ENCODE data around the gene TAS1R2. TPM values are rescaled to one million over a fixed set of nuclear protein-coding genes. Genes with fewer than 3 reads are reported as not detected.

TAS1R2 gene
- total RNA-seq (not detected), polyA plus RNA-seq (not detected)
- long read RNA-seq, donor 1 = 0 reads
- long read RNA-seq, donor 2 = 0 reads
- long read RNA-seq, donor 3 = 0 reads

- intact Hi-C loops (cut with DNase I) = no loop called here
- Histone ChIP-seq H3K27ac (no peak within 1 kb of the TSS), H3K9me3 (no peaks in the 10 kb centered on the region), H3K4me3 (no peak within 1 kb of the TSS), H3K36me3 (no peaks in the 10 kb centered on the region), H3K4me1 (ENCODE audit: insufficient read depth) (no peaks in the 10 kb centered on the region), H3K27me3 (no peaks in the 10 kb centered on the region)
- no peak for TF ChIP-seq CTCF (IDR thresholded peaks at IDR 0.05)
- no peak for DNase-seq
- WGBS, 3 donors = 63 to 76% (median 73%) methylated on average over 4 of the region's 4 CpGs
Observed at GRCh38 chr1:18859560-18859959, at the start of gene TAS1R2. TAS1R2 (minus strand) TSS chr1:18859660; CDS start chr1:18859660, 0 bp downstream.

DNA sequence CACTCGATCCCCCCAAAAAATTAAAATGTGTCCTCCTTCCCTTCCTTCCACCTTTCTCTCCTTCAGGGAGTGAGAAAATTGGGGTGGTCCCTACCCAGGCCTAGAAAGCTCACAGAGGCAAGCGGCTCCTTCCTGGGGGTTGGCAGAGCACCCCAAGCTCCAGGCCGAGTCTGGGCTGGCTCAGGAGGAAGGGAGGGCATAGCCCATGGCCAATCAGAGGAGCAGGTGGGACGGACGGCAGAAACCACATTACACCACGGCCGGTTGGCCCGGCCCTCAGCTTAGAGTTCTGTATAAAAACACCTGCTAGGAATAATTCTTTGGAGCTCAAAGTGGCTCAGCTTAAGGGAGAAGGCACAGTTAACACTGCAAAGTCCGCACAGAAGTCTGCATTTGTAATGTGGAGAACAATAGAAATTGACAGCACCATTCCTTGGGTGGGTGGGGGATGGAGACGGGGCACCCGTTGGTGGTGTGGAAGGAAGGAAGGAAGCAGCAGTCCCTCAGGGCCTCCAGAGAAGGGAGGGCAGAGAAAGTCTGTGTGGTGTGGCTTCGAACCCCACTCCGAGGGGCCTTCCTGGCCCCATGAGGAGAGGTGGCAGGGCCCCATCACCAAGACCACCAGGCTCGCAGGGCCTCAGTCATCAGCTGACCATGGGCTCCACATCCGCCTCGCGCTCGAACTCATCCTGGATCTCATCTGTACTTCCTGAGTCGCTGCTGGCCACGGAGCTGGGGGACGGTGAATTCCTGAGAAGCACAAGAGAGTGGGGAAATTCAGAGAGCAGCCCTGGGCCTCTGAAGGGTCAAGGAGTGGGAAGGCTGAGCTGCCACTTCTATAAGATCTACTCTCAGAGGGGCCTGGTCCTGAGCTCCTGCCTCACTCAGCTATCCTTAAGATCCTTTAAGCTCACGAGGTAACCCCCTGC is 48.7 kb upstream of the TAS1R2 start:
- Histone ChIP-seq H3K27me3 (no peaks in the 10 kb centered on the region), H3K27ac (no peak overlapping the region), H3K9me3 (no peaks in the 10 kb centered on the region), H3K4me1 (ENCODE audit: insufficient read depth) (peaks cover 3% of the 10 kb centered on the region), H3K36me3 (no peaks in the 10 kb centered on the region), H3K4me3 (no peak overlapping the region)
- WGBS, 3 donors = 69 to 73% (median 73%) methylated on average over 22 of the region's 22 CpGs
- no peak for DNase-seq
- no peak for TF ChIP-seq EP300 (IDR thresholded peaks at IDR 0.05)
- TF ChIP-seq CTCF (IDR thresholded peaks at IDR 0.05) = no peak
- TF ChIP-seq POLR2A (IDR thresholded peaks at IDR 0.05) = no peak
- intact Hi-C loops (cut with DNase I) = loop anchor here (5.0 to 10.0 kb wide), 5 partner anchors 47 to 337 kb away; partner anchors contain the start of gene IFFO2 (in 1 of the 4)

DNA sequence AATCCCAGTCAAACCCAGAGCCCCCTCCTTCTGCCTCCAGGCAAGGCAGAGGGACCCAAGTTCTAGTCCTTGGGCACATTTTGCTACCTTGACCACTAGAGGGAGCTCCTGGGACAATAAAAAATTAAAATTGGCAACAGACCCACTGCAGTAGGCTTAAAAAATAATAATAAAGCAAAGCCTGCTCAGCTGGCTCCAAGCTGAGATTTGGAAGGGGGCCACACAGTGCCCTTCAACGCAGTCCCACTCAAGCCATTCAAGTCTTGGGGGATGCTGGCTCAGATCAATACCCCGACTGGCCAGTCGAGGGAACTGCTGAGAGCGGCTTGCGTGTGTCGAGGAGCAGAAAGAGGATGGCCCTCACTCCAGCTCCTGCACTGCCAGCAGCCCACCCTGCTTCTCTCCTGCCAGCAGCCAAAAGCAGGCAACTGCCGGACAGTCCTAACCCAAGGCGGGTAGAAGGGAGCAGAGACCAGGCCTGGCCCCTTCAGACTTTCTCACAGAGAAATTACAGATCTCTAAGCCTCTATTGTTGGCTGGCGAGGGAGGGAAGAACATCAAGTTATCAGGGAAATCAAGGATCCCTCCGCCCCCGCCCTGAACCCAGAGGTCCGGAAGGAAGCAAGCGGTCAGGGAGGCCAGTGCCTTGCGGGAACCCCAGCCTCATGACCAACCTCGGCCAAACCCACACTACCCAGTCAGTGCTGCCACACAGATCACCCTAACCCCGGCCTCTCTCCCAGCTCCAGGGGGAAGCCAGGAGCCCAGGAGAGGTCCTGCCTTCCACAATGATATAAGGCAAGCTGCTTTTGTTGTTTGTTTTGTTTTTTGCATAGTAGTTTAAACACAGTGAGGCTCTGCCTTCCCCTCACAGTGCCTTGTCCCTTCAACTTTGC is 47.8 kb upstream of the TAS1R2 start:
- Histone ChIP-seq H3K36me3 (no peaks in the 10 kb centered on the region), H3K4me1 (ENCODE audit: insufficient read depth) (peaks cover 3% of the 10 kb centered on the region), H3K4me3 (no peak overlapping the region), H3K27me3 (no peaks in the 10 kb centered on the region), H3K27ac (peak overlapping the region in 1 of 2 donors; percentile 50), H3K9me3 (no peaks in the 10 kb centered on the region)
- peak; percentile 60 to 83 (median 75) for DNase-seq
- intact Hi-C loops (cut with DNase I) = loop anchor here (5.0 to 10.0 kb wide), 5 partner anchors 48 to 338 kb away; partner anchors contain the start of gene IFFO2 (in 1 of the 4)
- TF ChIP-seq CTCF (IDR thresholded peaks at IDR 0.05) (peak; percentile 72 to 85 (median 75)), POLR2A (IDR thresholded peaks at IDR 0.05) (no peak), EP300 (IDR thresholded peaks at IDR 0.05) (no peak)
- 31 to 45% (median 37%) methylated on average over 16 of the region's 16 CpGs for WGBS, 3 donors

DNA sequence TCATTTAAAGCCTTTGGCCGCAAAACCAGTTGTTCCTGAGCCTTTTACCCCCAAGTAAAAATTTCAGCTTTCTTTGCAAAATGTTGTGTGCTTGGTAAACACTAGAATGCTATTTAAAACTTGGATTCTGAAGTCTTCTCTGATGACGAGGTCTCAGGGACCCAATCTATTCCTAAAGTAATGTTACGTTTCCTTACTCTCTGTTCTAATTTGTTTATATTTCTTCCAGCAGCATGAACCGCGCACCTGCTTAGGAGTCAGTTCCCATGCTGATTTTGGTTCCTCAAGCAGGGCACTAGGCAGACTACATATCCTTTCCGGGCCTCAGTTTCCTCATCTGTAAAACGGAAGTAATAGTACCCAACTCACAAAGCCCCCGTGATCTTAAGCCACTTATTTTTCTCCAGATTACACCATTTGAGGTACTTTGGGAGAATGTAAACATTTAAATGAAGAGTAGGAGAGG is 43.9 kb upstream of the TAS1R2 start:
- no peaks in the 10 kb centered on the region for H3K27me3 ChIP-seq
- intact Hi-C loops (cut with DNase I) = loop anchor here (2.0 to 10.0 kb wide), 5 partner anchors 51 to 341 kb away; partner anchors contain the start of gene IFFO2 (in 2 of the 4)
- H3K27ac ChIP-seq = peak overlapping the region; percentile 47 to 89
- WGBS, 3 donors = 21 to 32% (median 30%) methylated on average over 8 of the region's 8 CpGs
- DNase-seq = no peak
- H3K36me3 ChIP-seq = no peaks in the 10 kb centered on the region
- H3K4me3 ChIP-seq = peak overlapping the region; percentile 64
- H3K9me3 ChIP-seq = no peaks in the 10 kb centered on the region
- TF ChIP-seq POLR2A (IDR thresholded peaks at IDR 0.05) (no peak), EP300 (IDR thresholded peaks at IDR 0.05) (no peak), CTCF (IDR thresholded peaks at IDR 0.05) (no peak)
- H3K4me1 ChIP-seq (ENCODE audit: insufficient read depth) = peaks cover 3% of the 10 kb centered on the region
